Osteoblast (primary cell): ENCODE results near the gene SQSTM1. TPM values are rescaled to one million over a fixed set of nuclear protein-coding genes. Genes with fewer than 3 reads are reported as not detected.

Experiments
- DNase-seq: peaks from one replicate; pipeline ENCODE4 v3.0.0; 2011; ENCODE audit warnings: low spot score, mixed read lengths; ENCODE audit not compliant: insufficient read length; ENCODE audit errors: missing footprints
- H2AFZ ChIP-seq: 2 replicates; pipeline ENCODE4 v1.6.0; 2011; ENCODE audit warnings: mild to moderate bottlenecking, low read length
- H3K27ac ChIP-seq: 2 replicates; pipeline ENCODE4 v1.5.1; 2011; ENCODE audit warnings: mild to moderate bottlenecking, low read depth, low read length, moderate library complexity
- H3K27me3 ChIP-seq: 2 replicates; pipeline ENCODE4 v1.6.0; 2012; ENCODE audit warnings: mild to moderate bottlenecking, control low read depth, inconsistent platforms, low read length, moderate library complexity; ENCODE audit not compliant: insufficient read depth
- H3K36me3 ChIP-seq: 2 replicates; pipeline ENCODE4 v1.5.1; 2011; ENCODE audit warnings: mild to moderate bottlenecking, low read length, control low read depth, moderate library complexity; ENCODE audit not compliant: insufficient read depth
- H3K4me1 ChIP-seq: 2 replicates; pipeline ENCODE4 v1.5.1; 2011; ENCODE audit warnings: mild to moderate bottlenecking, low read length, control low read depth, moderate library complexity; ENCODE audit not compliant: insufficient read depth
- H3K4me2 ChIP-seq: 2 replicates; pipeline ENCODE4 v1.6.0; 2011; ENCODE audit warnings: mild to moderate bottlenecking, low read length; ENCODE audit not compliant: insufficient read depth
- H3K4me3 ChIP-seq: fragments of 200-600 bp; sonication (generic); 3 replicates; pipeline ENCODE4 v1.5.1; 2012; ENCODE audit warnings: mild to moderate bottlenecking, low read length, inconsistent platforms; ENCODE audit not compliant: insufficient read depth
- H3K79me2 ChIP-seq: 2 replicates; pipeline ENCODE4 v1.6.0; 2012; ENCODE audit warnings: mild to moderate bottlenecking, low read length, control low read depth, inconsistent platforms; ENCODE audit not compliant: insufficient read depth
- H3K9me3 ChIP-seq: 2 replicates; pipeline ENCODE4 v1.5.1; 2011; ENCODE audit warnings: low read depth, low read length, control low read depth
- H4K20me1 ChIP-seq: 2 replicates; pipeline ENCODE4 v1.6.0; 2012; ENCODE audit warnings: mild to moderate bottlenecking, low read length, control low read depth; ENCODE audit not compliant: insufficient read depth
- CTCF ChIP-seq: IDR thresholded peaks from 2 replicates; pipeline ENCODE4 v1.5.1; 2011; ENCODE audit warnings: mild to moderate bottlenecking, low read depth, low read length, moderate library complexity; ENCODE audit errors: extremely low read depth
- total RNA-seq: library from RNA; depleted of rRNA; stranded (reverse); fragments of >200 nt; gene quantifications from 2 replicates; pipeline ENCODE4 v1.2.3, GENCODE V29; 2012

Gene SQSTM1
- total RNA-seq, 1 donor: 992 TPM

GRCh38 chr5:179774442-179774841 lies 46.3 kb upstream of the SQSTM1 start:
- no peaks in the 10 kb centered on the region for H3K27me3 ChIP-seq
- no peak overlapping the region for H3K27ac ChIP-seq
- no peak overlapping the region for H2AFZ ChIP-seq
- no peaks in the 10 kb centered on the region for H3K4me1 ChIP-seq
- no peak for TF ChIP-seq CTCF
- H3K79me2 ChIP-seq: peaks cover 15% of the 10 kb centered on the region
- DNase-seq: peak; percentile 62
- H3K4me3 ChIP-seq: no peak overlapping the region
- no peaks in the 10 kb centered on the region for H3K9me3 ChIP-seq
- H3K36me3 ChIP-seq: peaks cover 73% of the 10 kb centered on the region
- no peak overlapping the region for H3K4me2 ChIP-seq
- peaks cover 6% of the 10 kb centered on the region for H4K20me1 ChIP-seq

- Histone ChIP-seq H3K27ac (no peak overlapping the region), H3K4me1 (no peaks in the 10 kb centered on the region), H4K20me1 (peaks cover 6% of the 10 kb centered on the region), H3K79me2 (no peaks in the 10 kb centered on the region), H3K36me3 (peaks cover 56% of the 10 kb centered on the region), H2AFZ (no peak overlapping the region), H3K4me3 (no peak overlapping the region), H3K4me2 (no peak overlapping the region), H3K9me3 (no peaks in the 10 kb centered on the region), H3K27me3 (no peaks in the 10 kb centered on the region)
- no peak for TF ChIP-seq CTCF
- peak; percentile 42 for DNase-seq
Observed at GRCh38 chr5:179776411-179776938, 44.2 kb upstream of the SQSTM1 start.

- Histone ChIP-seq H3K27ac (no peak overlapping the region), H3K9me3 (no peaks in the 10 kb centered on the region), H3K4me3 (no peak overlapping the region), H3K4me2 (no peak overlapping the region), H3K27me3 (no peaks in the 10 kb centered on the region), H2AFZ (no peak overlapping the region), H3K4me1 (no peaks in the 10 kb centered on the region), H3K36me3 (peaks cover 48% of the 10 kb centered on the region), H3K79me2 (no peaks in the 10 kb centered on the region), H4K20me1 (peaks cover 6% of the 10 kb centered on the region)
- DNase-seq: no peak
- TF ChIP-seq CTCF: no peak
Observed at GRCh38 chr5:179777456-179777855, 43.2 kb upstream of the SQSTM1 start.

- H4K20me1 ChIP-seq: peaks cover 6% of the 10 kb centered on the region
- no peak overlapping the region for H2AFZ ChIP-seq
- H3K79me2 ChIP-seq: no peaks in the 10 kb centered on the region
- H3K4me2 ChIP-seq: no peak overlapping the region
- H3K36me3 ChIP-seq: peaks cover 48% of the 10 kb centered on the region
- H3K4me3 ChIP-seq: no peak overlapping the region
- no peak for TF ChIP-seq CTCF
- no peaks in the 10 kb centered on the region for H3K9me3 ChIP-seq
- no peaks in the 10 kb centered on the region for H3K4me1 ChIP-seq
- no peaks in the 10 kb centered on the region for H3K27me3 ChIP-seq
- peak; percentile 68 for DNase-seq
- no peak overlapping the region for H3K27ac ChIP-seq
Observed at GRCh38 chr5:179777909-179778308, 42.8 kb upstream of the SQSTM1 start.
